Activated CD4-positive, alpha-beta memory T cell treated with anti-CD3 and anti-CD28 coated beads, Interleukin-2, amount 10 ng/mL, durations not matched to agents 7 days and 5 days (primary cell): ENCODE data around the gene COL5A1. TPM values are rescaled to one million over a fixed set of nuclear protein-coding genes. Genes with fewer than 3 reads are reported as not detected.

Source experiments
- CTCF ChIA-PET: fragments of 350-600 bp; sonication (Branson Sonifier 250); formaldehyde crosslinking; loops from one replicate; lab custom pipeline; 2021; ENCODE audit warnings: antibody characterized with exemption, inconsistent platforms; lab: Charles Lee
- POLR2A ChIA-PET: fragments of 350-600 bp; sonication (Branson Sonifier 250); formaldehyde crosslinking; loops from one replicate; lab custom pipeline; 2021; ENCODE audit warnings: antibody characterized with exemption; lab: Charles Lee
- DNase-seq: peaks from one replicate; pipeline ENCODE4 v3.0.0-alpha.2; 2020
- H3K27ac Mint-ChIP-seq: one replicate; pipeline ENCODE4 v1.8.0; 2021; ENCODE audit warnings: mild to moderate bottlenecking, mixed read lengths
- H3K27me3 Mint-ChIP-seq: one replicate; pipeline ENCODE4 v1.8.0; 2021; ENCODE audit warnings: mixed read lengths
- H3K36me3 Mint-ChIP-seq: one replicate; pipeline ENCODE4 v1.8.0; 2021; ENCODE audit warnings: low read depth, mixed read lengths
- H3K4me1 Mint-ChIP-seq: one replicate; pipeline ENCODE4 v1.8.0; 2021; ENCODE audit warnings: mixed read lengths
- H3K4me3 Mint-ChIP-seq: one replicate; pipeline ENCODE4 v1.8.0; 2021; ENCODE audit warnings: mild to moderate bottlenecking, mixed read lengths
- H3K9me3 Mint-ChIP-seq: one replicate; pipeline ENCODE4 v1.8.0; 2021; ENCODE audit warnings: mixed read lengths
- total RNA-seq, 2 experiments: library from RNA; stranded (reverse); gene quantifications; one replicate each; pipeline ENCODE4 v1.2.3, GENCODE V29; 2021

Gene COL5A1
- total RNA-seq, 2 experiments from 2014 or later, result 0.10 to 0.13 TPM

- DNase-seq, result no peak
- Mint-ChIP-seq H3K36me3 (no peaks in the 10 kb centered on the region), H3K9me3 (no peaks in the 10 kb centered on the region), H3K27me3 (no peaks in the 10 kb centered on the region), H3K4me3 (no peak overlapping the region), H3K4me1 (no peaks in the 10 kb centered on the region), H3K27ac (no peak overlapping the region)
- POLR2A ChIA-PET, result no interaction called here
- CTCF ChIA-PET, result no interaction called here
These were observed 142.1 kb downstream of the COL5A1 start for GRCh38 chr9:134783699-134784039.

DNA sequence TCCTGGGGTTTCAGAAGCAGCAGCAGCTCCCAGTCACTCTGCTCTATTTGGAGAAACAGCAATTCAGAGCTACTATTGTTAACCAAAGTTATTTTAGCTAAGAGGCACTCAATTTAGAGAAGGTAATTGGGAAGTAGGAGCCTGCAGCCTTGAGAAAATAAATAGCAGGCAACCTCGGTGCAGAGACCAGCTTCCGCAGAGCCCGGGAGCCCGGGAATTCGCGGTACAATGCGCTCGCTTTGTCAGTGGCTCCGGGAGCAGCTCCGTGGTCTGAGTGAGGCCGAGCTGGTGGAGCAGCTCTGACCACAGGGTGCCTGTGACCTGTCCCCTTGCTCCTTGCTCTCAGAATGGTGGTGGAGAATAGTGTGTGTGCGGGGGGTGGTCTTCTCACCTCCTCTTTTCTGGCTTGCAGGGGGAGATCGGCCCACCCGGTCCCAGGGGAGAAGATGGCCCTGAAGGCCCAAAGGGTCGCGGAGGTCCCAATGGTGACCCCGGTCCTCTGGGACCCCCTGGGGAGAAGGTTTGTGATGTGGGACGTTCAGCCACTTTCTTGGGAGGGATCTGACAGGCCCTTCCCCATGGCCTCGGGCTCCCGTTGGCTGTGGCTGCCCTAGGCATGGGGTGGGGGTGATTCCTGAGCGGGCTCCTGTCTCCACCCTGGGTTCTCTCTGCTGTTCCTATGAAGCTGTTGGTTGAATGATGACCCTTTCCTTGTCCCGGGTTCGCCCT is 143.1 kb downstream of the COL5A1 start:
- H3K4me1 Mint-ChIP-seq, result no peaks in the 10 kb centered on the region
- H3K27ac Mint-ChIP-seq, result no peak overlapping the region
- no peak for DNase-seq
- no peaks in the 10 kb centered on the region for H3K36me3 Mint-ChIP-seq
- ChIA-PET POLR2A (no interaction called here), CTCF (no interaction called here)
- no peaks in the 10 kb centered on the region for H3K27me3 Mint-ChIP-seq
- no peak overlapping the region for H3K4me3 Mint-ChIP-seq
- no peaks in the 10 kb centered on the region for H3K9me3 Mint-ChIP-seq

GRCh38 chr9:134785325-134786108 is 143.9 kb downstream of the COL5A1 start:
- Mint-ChIP-seq H3K27ac (no peak overlapping the region), H3K4me1 (no peaks in the 10 kb centered on the region), H3K27me3 (no peaks in the 10 kb centered on the region), H3K4me3 (no peak overlapping the region), H3K9me3 (no peaks in the 10 kb centered on the region), H3K36me3 (no peaks in the 10 kb centered on the region)
- ChIA-PET CTCF (no interaction called here), POLR2A (no interaction called here)
- DNase-seq, result no peak

- no peaks in the 10 kb centered on the region for H3K4me1 Mint-ChIP-seq
- no peak for DNase-seq
- H3K36me3 Mint-ChIP-seq, result no peaks in the 10 kb centered on the region
- H3K9me3 Mint-ChIP-seq, result no peaks in the 10 kb centered on the region
- no peaks in the 10 kb centered on the region for H3K27me3 Mint-ChIP-seq
- H3K27ac Mint-ChIP-seq, result no peak overlapping the region
- POLR2A ChIA-PET, result no interaction called here
- CTCF ChIA-PET, result no interaction called here
- H3K4me3 Mint-ChIP-seq, result no peak overlapping the region
These were observed 146.3 kb downstream of the COL5A1 start for GRCh38 chr9:134787601-134788531.

DNA sequence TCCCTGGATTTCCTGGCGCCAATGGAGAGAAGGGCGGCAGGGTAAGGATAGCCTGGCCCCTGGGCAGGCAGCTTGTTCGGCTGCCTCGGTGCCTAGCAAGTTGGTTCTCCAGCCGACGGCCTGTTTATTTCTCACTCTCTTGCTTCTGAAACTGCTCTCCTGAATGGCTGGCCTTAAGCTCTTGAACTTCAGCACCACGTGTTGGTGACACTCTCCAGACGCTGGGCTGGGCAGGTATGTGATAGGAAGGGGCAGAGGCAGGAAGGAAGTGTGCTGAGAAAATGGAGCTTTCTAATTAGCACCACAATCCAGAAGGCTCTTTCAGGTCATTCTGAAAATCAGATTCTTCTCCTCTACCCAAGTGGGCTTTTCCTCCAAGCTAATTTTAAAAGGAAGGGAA is 147.6 kb downstream of the COL5A1 start:
- CTCF ChIA-PET, result no interaction called here
- no peak for DNase-seq
- Mint-ChIP-seq H3K4me3 (no peak overlapping the region), H3K27ac (no peak overlapping the region), H3K27me3 (no peaks in the 10 kb centered on the region), H3K9me3 (no peaks in the 10 kb centered on the region), H3K4me1 (no peaks in the 10 kb centered on the region), H3K36me3 (no peaks in the 10 kb centered on the region)
- POLR2A ChIA-PET, result no interaction called here

DNA sequence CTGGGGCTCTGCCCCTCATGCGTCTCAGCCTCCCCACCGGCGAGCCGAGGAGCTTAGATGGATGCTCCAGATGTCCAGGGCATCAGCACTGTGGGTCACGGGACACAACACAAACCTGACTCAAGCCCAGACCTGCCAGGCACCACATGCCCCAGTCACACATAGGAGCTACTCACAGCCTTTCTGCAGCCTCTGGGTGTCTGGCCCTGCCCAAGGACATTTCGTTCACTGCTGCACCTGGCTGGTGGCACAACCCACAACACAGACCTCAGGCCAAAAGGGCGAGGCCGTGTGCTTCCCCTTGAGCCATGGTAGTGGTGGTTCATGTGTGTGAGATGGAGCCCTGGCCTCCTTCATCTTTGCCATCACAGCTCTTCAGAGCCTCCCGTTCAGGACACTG is 149.4 kb downstream of the COL5A1 start:
- ChIA-PET CTCF (no interaction called here), POLR2A (no interaction called here)
- Mint-ChIP-seq H3K4me3 (no peak overlapping the region), H3K4me1 (no peaks in the 10 kb centered on the region), H3K27me3 (no peaks in the 10 kb centered on the region), H3K27ac (no peak overlapping the region), H3K9me3 (no peaks in the 10 kb centered on the region), H3K36me3 (no peaks in the 10 kb centered on the region)
- no peak for DNase-seq

GRCh38 chr9:134792627-134793026 is 151.0 kb downstream of the COL5A1 start:
- no peak overlapping the region for H3K27ac Mint-ChIP-seq
- no peaks in the 10 kb centered on the region for H3K9me3 Mint-ChIP-seq
- no peaks in the 10 kb centered on the region for H3K27me3 Mint-ChIP-seq
- ChIA-PET CTCF (no interaction called here), POLR2A (no interaction called here)
- DNase-seq, result no peak
- H3K4me3 Mint-ChIP-seq, result no peak overlapping the region
- no peaks in the 10 kb centered on the region for H3K36me3 Mint-ChIP-seq
- H3K4me1 Mint-ChIP-seq, result no peaks in the 10 kb centered on the region

DNA sequence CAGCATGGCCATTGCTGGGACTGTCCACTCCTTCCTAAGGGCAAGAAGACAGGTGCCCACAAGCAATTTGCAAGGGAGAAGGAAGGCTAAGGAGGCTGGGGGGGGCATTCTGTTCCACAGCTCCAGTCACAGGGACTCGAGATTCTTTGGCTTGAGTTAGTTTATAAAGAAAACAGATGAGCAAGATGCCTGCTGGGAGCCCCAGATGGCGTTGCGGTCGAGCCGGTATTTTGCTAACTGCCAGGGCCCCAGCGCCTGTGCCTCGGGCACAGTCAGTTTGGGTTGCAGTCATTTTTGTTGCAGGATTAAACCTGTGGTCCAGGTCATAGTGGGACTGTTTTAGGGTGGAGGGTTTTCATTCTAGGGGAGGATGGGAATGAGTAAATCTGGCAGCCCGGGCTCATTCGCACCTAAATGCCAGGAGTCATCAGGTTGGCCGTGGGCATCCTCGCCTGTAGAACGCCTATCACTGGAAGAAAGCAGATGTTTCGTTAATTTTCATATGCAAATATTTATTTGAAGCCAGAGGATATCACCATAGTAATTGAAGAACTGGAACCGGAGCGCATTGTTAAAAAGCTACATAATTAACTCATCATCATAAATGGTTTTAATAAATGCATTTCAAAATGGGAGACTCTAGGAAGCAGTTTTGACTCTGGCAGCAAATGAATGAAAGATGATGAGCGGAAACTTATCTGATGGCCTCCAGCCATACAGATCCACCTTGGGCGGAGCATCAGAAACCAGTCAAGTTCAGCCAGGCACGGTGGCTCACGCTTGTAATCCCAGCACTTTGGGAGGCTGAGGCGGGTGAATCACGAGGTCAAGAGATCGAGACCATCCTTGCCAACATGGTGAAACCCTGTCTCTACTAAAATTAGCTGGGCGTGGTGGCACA is 151.9 kb downstream of the COL5A1 start:
- H3K9me3 Mint-ChIP-seq, result no peaks in the 10 kb centered on the region
- no peaks in the 10 kb centered on the region for H3K36me3 Mint-ChIP-seq
- no peak overlapping the region for H3K27ac Mint-ChIP-seq
- no peaks in the 10 kb centered on the region for H3K4me1 Mint-ChIP-seq
- H3K4me3 Mint-ChIP-seq, result no peak overlapping the region
- ChIA-PET CTCF (no interaction called here), POLR2A (no interaction called here)
- no peak for DNase-seq
- H3K27me3 Mint-ChIP-seq, result no peaks in the 10 kb centered on the region

- Mint-ChIP-seq H3K9me3 (no peaks in the 10 kb centered on the region), H3K4me3 (no peak overlapping the region), H3K36me3 (no peaks in the 10 kb centered on the region), H3K4me1 (no peaks in the 10 kb centered on the region), H3K27me3 (no peaks in the 10 kb centered on the region), H3K27ac (no peak overlapping the region)
- CTCF ChIA-PET, result no interaction called here
- POLR2A ChIA-PET, result no interaction called here
- DNase-seq, result no peak
These were observed 153.2 kb downstream of the COL5A1 start for GRCh38 chr9:134794663-134795370.

DNA sequence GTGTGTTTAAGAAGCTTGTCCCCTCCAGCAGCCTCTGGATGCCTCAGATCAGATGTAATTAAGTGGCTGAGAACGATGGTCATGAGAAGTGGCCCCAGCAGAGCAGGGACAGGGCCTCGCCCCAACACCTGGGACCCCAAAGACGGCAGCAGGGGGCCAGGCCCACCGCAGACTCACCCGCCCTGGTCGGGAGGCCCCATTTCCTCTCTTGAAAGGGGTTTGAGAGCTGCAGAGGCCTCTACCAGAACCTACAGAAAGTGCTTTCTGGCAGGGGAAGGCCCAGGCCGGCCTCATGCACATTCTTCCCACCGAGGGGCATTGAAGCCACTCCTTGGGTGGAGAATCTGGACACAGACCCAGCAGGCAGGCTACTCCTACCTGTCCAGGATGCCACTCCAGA is 153.8 kb downstream of the COL5A1 start:
- H3K4me3 Mint-ChIP-seq, result no peak overlapping the region
- DNase-seq, result no peak
- no peaks in the 10 kb centered on the region for H3K4me1 Mint-ChIP-seq
- CTCF ChIA-PET, result no interaction called here
- POLR2A ChIA-PET, result no interaction called here
- no peak overlapping the region for H3K27ac Mint-ChIP-seq
- no peaks in the 10 kb centered on the region for H3K36me3 Mint-ChIP-seq
- H3K27me3 Mint-ChIP-seq, result no peaks in the 10 kb centered on the region
- no peaks in the 10 kb centered on the region for H3K9me3 Mint-ChIP-seq

- Mint-ChIP-seq H3K36me3 (no peaks in the 10 kb centered on the region), H3K4me1 (no peaks in the 10 kb centered on the region), H3K9me3 (no peaks in the 10 kb centered on the region), H3K4me3 (no peak overlapping the region), H3K27ac (no peak overlapping the region), H3K27me3 (no peaks in the 10 kb centered on the region)
- ChIA-PET POLR2A (no interaction called here), CTCF (no interaction called here)
- DNase-seq, result no peak
These were observed 155.3 kb downstream of the COL5A1 start for GRCh38 chr9:134796882-134797281.

- Mint-ChIP-seq H3K4me1 (no peaks in the 10 kb centered on the region), H3K27ac (no peak overlapping the region), H3K27me3 (no peaks in the 10 kb centered on the region), H3K4me3 (no peak overlapping the region), H3K36me3 (no peaks in the 10 kb centered on the region), H3K9me3 (no peaks in the 10 kb centered on the region)
- ChIA-PET CTCF (no interaction called here), POLR2A (no interaction called here)
- DNase-seq, result no peak
These were observed 159.3 kb downstream of the COL5A1 start for GRCh38 chr9:134800791-134801339.
